SK-N-SH treated with all-trans-retinoic acid at 6 μM for 48 hours (cell line): Measurements from ENCODE around the gene SPATA46.

Experiments used
- ARNTL ChIP-seq: fragments of 450-650 bp; formaldehyde crosslinking; IDR thresholded peaks from 2 replicates; pipeline ENCODE4 v1.5.0; 2020; ENCODE audit warnings: low read depth, mild to moderate bottlenecking, moderate library complexity, borderline replicate concordance
- CSDC2 ChIP-seq: fragments of 250-450 bp; sonication (Bioruptor Pico); IDR thresholded peaks from 2 replicates; pipeline ENCODE4 v1.5.0; 2020; ENCODE audit warnings: mild to moderate bottlenecking, moderate library complexity
- OSR1 ChIP-seq: fragments of 250-450 bp; sonication (Bioruptor Pico); IDR thresholded peaks from 2 replicates; pipeline ENCODE4 v1.8.0; 2022; ENCODE audit warnings: moderate library complexity, mild to moderate bottlenecking, inconsistent platforms
- RARB ChIP-seq: fragments of 250-450 bp; sonication (Bioruptor Pico); IDR thresholded peaks from 2 replicates; pipeline ENCODE4 v1.8.0; 2021; ENCODE audit warnings: mild to moderate bottlenecking, moderate library complexity
- SNAI2 ChIP-seq: fragments of 250-450 bp; sonication (Bioruptor Pico); IDR thresholded peaks from 2 replicates; pipeline ENCODE4 v1.5.0; 2020; ENCODE audit warnings: mild to moderate bottlenecking, moderate library complexity
- TOX ChIP-seq: fragments of 250-450 bp; sonication (Bioruptor Pico); IDR thresholded peaks from 2 replicates; pipeline ENCODE4 v1.8.0; 2021; ENCODE audit warnings: mild to moderate bottlenecking, moderate library complexity, borderline replicate concordance
- ZFP30 ChIP-seq: fragments of 450-650 bp; formaldehyde crosslinking; IDR thresholded peaks from 2 replicates; pipeline ENCODE4 v1.5.0; 2022; ENCODE audit warnings: mild to moderate bottlenecking, moderate library complexity
- ZNF8 ChIP-seq: fragments of 450-650 bp; formaldehyde crosslinking; IDR thresholded peaks from 2 replicates; pipeline ENCODE4 v1.5.0; 2020; ENCODE audit warnings: mild to moderate bottlenecking, moderate library complexity
- TF ChIP-seq, protein P1 (sequence below): fragments of 250-450 bp; sonication (Bioruptor Pico); IDR thresholded peaks from 2 replicates; pipeline ENCODE4 v1.5.0; 2020; ENCODE audit warnings: mild to moderate bottlenecking, moderate library complexity
- TF ChIP-seq, protein P2 (sequence below): fragments of 250-450 bp; sonication (Bioruptor Pico); IDR thresholded peaks from 2 replicates; pipeline ENCODE4 v1.5.1; 2021; ENCODE audit warnings: mild to moderate bottlenecking, moderate library complexity

DNA sequence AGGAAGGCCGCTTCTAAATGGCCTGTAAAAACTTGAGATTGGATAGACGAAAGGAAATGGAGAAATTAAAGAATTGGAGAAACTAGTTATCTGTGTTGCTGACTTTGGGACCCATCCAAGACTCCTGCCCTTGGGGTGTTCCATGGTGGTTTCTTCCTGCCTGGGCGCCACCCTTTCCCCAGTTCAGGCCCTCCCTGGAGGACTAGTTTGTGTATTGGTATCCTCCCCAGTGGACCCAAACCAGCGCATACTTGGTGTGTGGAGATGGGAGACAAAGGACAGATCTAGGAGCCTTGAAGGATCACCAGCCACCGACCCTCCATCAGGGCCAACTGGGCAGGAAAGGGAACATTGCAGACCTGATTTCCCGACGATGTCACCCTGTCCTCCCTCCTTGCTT is 7.1 kb downstream of the SPATA46 start:
- no peak for TF ChIP-seq OSR1
- no peak for TF ChIP-seq ZFP30
- no peak for TF ChIP-seq RARB
- TF ChIP-seq TOX (CRISPR knock-in tag): no peak
- no peak for TF ChIP-seq ARNTL (CRISPR knock-in tag)
- no peak for TF ChIP-seq ZNF8
- TF ChIP-seq, protein P1, sequence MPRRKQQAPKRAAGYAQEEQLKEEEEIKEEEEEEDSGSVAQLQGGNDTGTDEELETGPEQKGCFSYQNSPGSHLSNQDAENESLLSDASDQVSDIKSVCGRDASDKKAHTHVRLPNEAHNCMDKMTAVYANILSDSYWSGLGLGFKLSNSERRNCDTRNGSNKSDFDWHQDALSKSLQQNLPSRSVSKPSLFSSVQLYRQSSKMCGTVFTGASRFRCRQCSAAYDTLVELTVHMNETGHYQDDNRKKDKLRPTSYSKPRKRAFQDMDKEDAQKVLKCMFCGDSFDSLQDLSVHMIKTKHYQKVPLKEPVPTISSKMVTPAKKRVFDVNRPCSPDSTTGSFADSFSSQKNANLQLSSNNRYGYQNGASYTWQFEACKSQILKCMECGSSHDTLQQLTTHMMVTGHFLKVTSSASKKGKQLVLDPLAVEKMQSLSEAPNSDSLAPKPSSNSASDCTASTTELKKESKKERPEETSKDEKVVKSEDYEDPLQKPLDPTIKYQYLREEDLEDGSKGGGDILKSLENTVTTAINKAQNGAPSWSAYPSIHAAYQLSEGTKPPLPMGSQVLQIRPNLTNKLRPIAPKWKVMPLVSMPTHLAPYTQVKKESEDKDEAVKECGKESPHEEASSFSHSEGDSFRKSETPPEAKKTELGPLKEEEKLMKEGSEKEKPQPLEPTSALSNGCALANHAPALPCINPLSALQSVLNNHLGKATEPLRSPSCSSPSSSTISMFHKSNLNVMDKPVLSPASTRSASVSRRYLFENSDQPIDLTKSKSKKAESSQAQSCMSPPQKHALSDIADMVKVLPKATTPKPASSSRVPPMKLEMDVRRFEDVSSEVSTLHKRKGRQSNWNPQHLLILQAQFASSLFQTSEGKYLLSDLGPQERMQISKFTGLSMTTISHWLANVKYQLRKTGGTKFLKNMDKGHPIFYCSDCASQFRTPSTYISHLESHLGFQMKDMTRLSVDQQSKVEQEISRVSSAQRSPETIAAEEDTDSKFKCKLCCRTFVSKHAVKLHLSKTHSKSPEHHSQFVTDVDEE (CRISPR knock-in tag): no peak
- no peak for TF ChIP-seq SNAI2 (CRISPR knock-in tag)
- no peak for TF ChIP-seq CSDC2 (CRISPR knock-in tag)
- TF ChIP-seq, protein P2, sequence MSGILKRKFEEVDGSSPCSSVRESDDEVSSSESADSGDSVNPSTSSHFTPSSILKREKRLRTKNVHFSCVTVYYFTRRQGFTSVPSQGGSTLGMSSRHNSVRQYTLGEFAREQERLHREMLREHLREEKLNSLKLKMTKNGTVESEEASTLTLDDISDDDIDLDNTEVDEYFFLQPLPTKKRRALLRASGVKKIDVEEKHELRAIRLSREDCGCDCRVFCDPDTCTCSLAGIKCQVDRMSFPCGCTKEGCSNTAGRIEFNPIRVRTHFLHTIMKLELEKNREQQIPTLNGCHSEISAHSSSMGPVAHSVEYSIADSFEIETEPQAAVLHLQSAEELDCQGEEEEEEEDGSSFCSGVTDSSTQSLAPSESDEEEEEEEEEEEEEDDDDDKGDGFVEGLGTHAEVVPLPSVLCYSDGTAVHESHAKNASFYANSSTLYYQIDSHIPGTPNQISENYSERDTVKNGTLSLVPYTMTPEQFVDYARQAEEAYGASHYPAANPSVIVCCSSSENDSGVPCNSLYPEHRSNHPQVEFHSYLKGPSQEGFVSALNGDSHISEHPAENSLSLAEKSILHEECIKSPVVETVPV: no peak
